ENCODE results near the gene GSG1. TPM values are rescaled to one million over a fixed set of nuclear protein-coding genes. Genes with fewer than 3 reads are reported as not detected.

Gene GSG1
- total and polyA plus RNA-seq, 2 donors (not counting 3 experiments of a cell fraction or from before 2014, with no cell fraction given), result not detected

- Histone ChIP-seq H2AFZ (ENCODE audit: low read depth, low read length) (no peak overlapping the region), H3K4me1 (ENCODE audit: control insufficient read depth, extremely low read depth, insufficient read depth, low read length) (peaks cover 11% of the 10 kb centered on the region), H3K9ac (replicated peaks; ENCODE audit: extremely low read depth, insufficient read depth, low read length) (no peak overlapping the region), H3K36me3 (ENCODE audit: control insufficient read depth in 2 of 2, extremely low read depth in 1 of 2, insufficient read depth in 2 of 2, low read length in 2 of 2) (no peaks in the 10 kb centered on the region), H3K27me3 (ENCODE audit: control insufficient read depth in 2 of 2, insufficient read depth in 2 of 2, low read length in 2 of 2) (no peaks in the 10 kb centered on the region), H3K9me1 (replicated peaks; ENCODE audit: control insufficient read depth, extremely low read depth, insufficient read depth, low read length) (no peaks in the 10 kb centered on the region), H3K79me2 (ENCODE audit: control insufficient read depth, insufficient read depth, low read length) (no peaks in the 10 kb centered on the region), H3K4me2 (ENCODE audit: insufficient read depth, low read length) (no peak overlapping the region), H3K9me3 (replicated peaks; ENCODE audit: control insufficient read depth, insufficient read depth, low read length) (no peaks in the 10 kb centered on the region), H3K4me3 (replicated peaks in 1 of 3; ENCODE audit: insufficient read depth in 1 of 3, low read depth in 1 of 3, low read length in 3 of 3) (no peak overlapping the region), H3K27ac (ENCODE audit: insufficient read depth, low read depth, low read length) (no peak overlapping the region), H4K20me1 (replicated peaks; ENCODE audit: control insufficient read depth, extremely low read depth, insufficient read depth, low read length) (no peaks in the 10 kb centered on the region)
- TF ChIP-seq CTCF (IDR thresholded peaks at IDR 0.05; ENCODE audit: extremely low read depth in 1 of 2, insufficient read depth in 1 of 2, low read depth in 1 of 2, low read length in 2 of 2) (no peak), FOS (IDR thresholded peaks at IDR 0.05; ENCODE audit: borderline replicate concordance, insufficient read depth, low read length) (no peak), POLR2A (IDR thresholded peaks at IDR 0.05; ENCODE audit: low read depth, low read length) (no peak)
- intact Hi-C loops (cut with micrococcal nuclease) (no loop called here), dilution Hi-C loops (cut with MboI; ENCODE audit: extremely low pct_ligation_motif_present, low sequenced_read_pairs) (no loop called here)
- POLR2A ChIA-PET, result interaction anchor here (0.7 kb wide), 1 partner anchor 19 kb away, joined by 4 read pairs; no protein-coding TSS in a partner anchor
- FAIRE-seq (no peak), DNase-seq (ENCODE audit: low read depth, low spot score) (no peak)
- BruUV-seq (replicated peaks), result no TSS peak
- CTCF ChIA-PET, result interaction anchor here (1.3 to 1.8 kb wide), 2 partner anchors 11 to 55 kb away, joined by 3 to 6 read pairs; no protein-coding TSS in a partner anchor
These were observed 2.3 kb upstream of the GSG1 start for GRCh38 chr12:13105781-13106180.

GRCh38 chr12:13104409-13104808 lies 942 bp upstream of the GSG1 start:
- Histone ChIP-seq H3K4me3 (replicated peaks in 1 of 3; ENCODE audit: insufficient read depth in 1 of 3, low read depth in 1 of 3, low read length in 3 of 3) (no peak overlapping the region), H3K79me2 (ENCODE audit: control insufficient read depth, insufficient read depth, low read length) (no peaks in the 10 kb centered on the region), H4K20me1 (replicated peaks; ENCODE audit: control insufficient read depth, extremely low read depth, insufficient read depth, low read length) (no peaks in the 10 kb centered on the region), H3K9ac (replicated peaks; ENCODE audit: extremely low read depth, insufficient read depth, low read length) (no peak overlapping the region), H3K36me3 (ENCODE audit: control insufficient read depth in 2 of 2, extremely low read depth in 1 of 2, insufficient read depth in 2 of 2, low read length in 2 of 2) (no peaks in the 10 kb centered on the region), H3K9me3 (replicated peaks; ENCODE audit: control insufficient read depth, insufficient read depth, low read length) (no peaks in the 10 kb centered on the region), H3K4me1 (ENCODE audit: control insufficient read depth, extremely low read depth, insufficient read depth, low read length) (peaks cover 24% of the 10 kb centered on the region), H3K27ac (ENCODE audit: insufficient read depth, low read depth, low read length) (no peak overlapping the region), H3K4me2 (ENCODE audit: insufficient read depth, low read length) (no peak overlapping the region), H2AFZ (ENCODE audit: low read depth, low read length) (no peak overlapping the region), H3K27me3 (ENCODE audit: control insufficient read depth in 2 of 2, insufficient read depth in 2 of 2, low read length in 2 of 2) (no peaks in the 10 kb centered on the region), H3K9me1 (replicated peaks; ENCODE audit: control insufficient read depth, extremely low read depth, insufficient read depth, low read length) (no peaks in the 10 kb centered on the region)
- DNase-seq (ENCODE audit: low read depth, low spot score) (no peak), FAIRE-seq (no peak)
- ChIA-PET CTCF (interaction anchor here (1.2 to 1.3 kb wide), 2 partner anchors 10 to 56 kb away, joined by 3 to 5 read pairs; no protein-coding TSS in a partner anchor), POLR2A (no interaction called here)
- no peak for TF ChIP-seq FOS (IDR thresholded peaks at IDR 0.05; ENCODE audit: borderline replicate concordance, insufficient read depth, low read length)
- no peak for TF ChIP-seq MAX (IDR thresholded peaks at IDR 0.05; ENCODE audit: insufficient read depth, insufficient read length)
- no peak for TF ChIP-seq CTCF (IDR thresholded peaks at IDR 0.05; ENCODE audit: extremely low read depth in 1 of 2, insufficient read depth in 1 of 2, low read depth in 1 of 2, low read length in 2 of 2)
- no peak for TF ChIP-seq MYC (IDR thresholded peaks at IDR 0.05; ENCODE audit: low read depth, low read length)
- TF ChIP-seq POLR2AphosphoS5 (IDR thresholded peaks at IDR 0.05; ENCODE audit: insufficient read depth, low read depth, low read length), result no peak
- no peak for TF ChIP-seq EZH2 (IDR thresholded peaks at IDR 0.05; ENCODE audit: borderline replicate concordance, low read depth, low read length, severe bottlenecking)
- no peak for TF ChIP-seq GATA2 (IDR thresholded peaks at IDR 0.05; ENCODE audit: insufficient read depth, insufficient read length, low read depth, low read length)
- no peak for TF ChIP-seq JUN (IDR thresholded peaks at IDR 0.05; ENCODE audit: borderline replicate concordance, insufficient read depth, insufficient read length, low read depth)
- no peak for TF ChIP-seq POLR2A (IDR thresholded peaks at IDR 0.05; ENCODE audit: low read depth, low read length)
- dilution Hi-C loops (cut with MboI; ENCODE audit: extremely low pct_ligation_motif_present, low sequenced_read_pairs), result no loop called here
- intact Hi-C loops (cut with micrococcal nuclease), result no loop called here
- BruUV-seq (replicated peaks), result no TSS peak

Measured in endothelial cell of umbilical vein (primary cell).